GM12878 (cell line): Measurements from ENCODE around the gene LURAP1L.

Experiments
- BACH1 ChIP-seq: fragments of 450-650 bp; IDR thresholded peaks from 2 replicates; pipeline ENCODE4 v1.6.1; 2017; ENCODE audit warnings: mild to moderate bottlenecking, borderline replicate concordance
- BCL3 ChIP-seq: IDR thresholded peaks from 2 replicates; pipeline ENCODE4 v1.6.1; 2011; ENCODE audit warnings: borderline replicate concordance, low read depth, mild to moderate bottlenecking, moderate library complexity, low read length; ENCODE audit not compliant: insufficient read depth, poor library complexity, severe bottlenecking
- CHD1 ChIP-seq: IDR thresholded peaks from 2 replicates; pipeline ENCODE4 v1.6.1; 2012; ENCODE audit warnings: low read depth, low read length, improper control_type of control experiment
- CTCF ChIP-seq, 3 experiments: IDR thresholded peaks in 2 of 3; conservative IDR thresholded peaks in 1 of 3; 2 replicates each; pipeline ENCODE4 v1.5.1; 2011; ENCODE audit warnings: low read depth in 3 of 3, low read length in 3 of 3, mild to moderate bottlenecking in 3 of 3, control low read depth in 2 of 3, moderate library complexity in 2 of 3, inconsistent platforms in 1 of 3, mixed read lengths in 1 of 3; ENCODE audit not compliant: control insufficient read depth in 2 of 3, insufficient read depth in 1 of 3; ENCODE audit errors: extremely low read depth in 1 of 3
- EZH2 ChIP-seq: IDR thresholded peaks from 2 replicates; pipeline ENCODE4 v1.6.1; 2012; ENCODE audit warnings: low read depth, mild to moderate bottlenecking, control low read depth, inconsistent platforms, low read length, borderline replicate concordance; ENCODE audit not compliant: control insufficient read depth
- HDAC2 ChIP-seq: fragments of 200-600 bp; sonication (generic); IDR thresholded peaks from 2 replicates; pipeline ENCODE4 v1.6.1; 2017
- MTA3 ChIP-seq: IDR thresholded peaks from 2 replicates; pipeline ENCODE4 v1.6.1; 2012; ENCODE audit warnings: low read length, inconsistent platforms, borderline replicate concordance
- POLR2AphosphoS5 ChIP-seq: IDR thresholded peaks from 2 replicates; pipeline ENCODE4 v1.6.1; 2011; ENCODE audit warnings: mild to moderate bottlenecking, low read length, inconsistent platforms
- RELA ChIP-seq: fragments of 450-650 bp; IDR thresholded peaks from 2 replicates; pipeline ENCODE4 v1.8.0; 2014; ENCODE audit warnings: borderline replicate concordance; ENCODE audit not compliant: partially characterized antibody
- RFX5 ChIP-seq: IDR thresholded peaks from 2 replicates; pipeline ENCODE4 v1.6.1; 2011; ENCODE audit warnings: low read depth, low read length, improper control_type of control experiment

- TF ChIP-seq RFX5 = no peak
- TF ChIP-seq POLR2AphosphoS5 = no peak
- no peak for TF ChIP-seq BCL3
- no peak for TF ChIP-seq MTA3
- no peak for TF ChIP-seq CTCF (IDR thresholded peaks at IDR 0.05 in 2 of 3, conservative IDR thresholded peaks at IDR 0.05 in 1 of 3; ENCODE audit: control insufficient read depth in 2 of 3, extremely low read depth in 1 of 3, insufficient read depth in 1 of 3, low read depth in 3 of 3, low read length in 3 of 3)
- no peak for TF ChIP-seq BACH1
- no peak for TF ChIP-seq CHD1
- no peak for TF ChIP-seq RELA
- no peak for TF ChIP-seq HDAC2
- TF ChIP-seq EZH2 = no peak
Observed at GRCh38 chr9:12811935-12812334, 37.1 kb downstream of the LURAP1L start.
